ENCODE data around the gene TSPAN2.

Gene TSPAN2

DNA sequence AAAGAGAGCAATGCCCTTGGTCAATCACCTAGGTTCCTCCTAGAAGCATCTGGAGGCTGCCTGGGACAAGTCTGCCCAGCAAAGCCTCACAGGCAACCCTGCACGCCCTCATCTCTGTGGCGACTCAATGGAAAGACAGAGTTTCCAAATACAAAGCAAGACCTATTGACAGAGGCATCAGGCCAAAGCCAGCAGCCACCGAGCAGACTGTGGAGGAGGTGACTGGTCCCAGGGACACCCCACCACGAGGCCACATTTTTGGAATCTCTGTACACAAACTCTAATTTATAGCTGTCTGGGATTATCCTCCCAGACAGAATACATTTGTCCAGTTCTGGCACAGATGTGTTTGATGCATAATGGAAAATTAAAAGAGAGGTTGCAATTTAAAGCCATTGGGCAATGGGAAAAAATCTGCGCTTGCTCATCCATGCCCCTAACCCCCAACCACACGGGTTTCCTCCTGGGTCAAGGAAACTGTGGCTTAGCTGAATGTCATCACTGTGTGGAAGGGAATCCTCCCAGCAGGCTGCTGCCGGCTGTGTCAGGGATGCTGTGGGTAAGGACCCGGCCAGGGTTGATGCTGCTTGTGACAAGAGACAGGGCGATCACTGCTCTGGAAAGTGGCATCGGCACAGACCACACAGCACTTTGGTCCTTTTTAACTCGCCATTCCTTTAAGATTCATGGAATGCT is 14.3 kb downstream of the TSPAN2 start:
- TF ChIP-seq POLR2A (IDR thresholded peaks at IDR 0.05; ENCODE audit: low read depth, low read length), result no peak
- DNase-seq (ENCODE audit: insufficient read length, low spot score) (no peak), FAIRE-seq (no peak)

DNA sequence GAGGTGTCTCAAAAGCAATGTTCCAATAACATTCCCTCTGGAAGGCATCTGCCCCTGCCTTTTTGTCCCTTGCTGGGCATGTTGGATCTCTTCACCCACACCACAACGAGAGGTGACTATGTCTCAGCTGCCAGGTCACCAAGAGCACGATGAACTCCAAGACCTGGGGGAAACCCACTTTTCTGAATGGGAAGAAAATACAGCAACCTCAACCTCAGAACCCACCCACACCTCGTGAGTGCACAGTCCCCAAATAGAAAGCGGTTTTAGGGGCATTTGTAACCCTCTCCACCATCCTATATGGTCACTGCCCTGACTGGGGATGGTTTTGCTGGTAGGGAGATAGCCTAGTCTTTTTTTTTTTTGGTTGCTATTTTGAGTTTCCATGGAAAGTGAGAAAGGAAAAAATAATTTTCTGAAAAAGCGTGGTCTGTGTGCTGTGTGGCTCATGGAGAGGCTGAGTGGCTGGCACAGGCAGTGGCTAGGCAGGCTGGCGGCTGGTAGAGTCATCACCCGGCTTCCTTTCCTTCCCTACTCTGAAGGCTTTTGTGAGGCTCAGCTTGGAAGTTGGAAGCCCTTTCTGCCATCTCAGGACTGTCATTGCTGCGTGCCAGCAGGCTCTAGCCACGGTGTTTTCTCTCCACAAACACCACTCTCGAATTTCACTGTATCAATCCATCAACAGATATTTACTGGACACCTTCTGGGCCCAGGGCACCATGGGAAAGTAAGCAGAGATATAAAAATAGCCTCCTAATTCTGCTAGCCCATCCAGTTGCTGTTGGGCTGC is 15.8 kb downstream of the TSPAN2 start:
- TF ChIP-seq POLR2A (IDR thresholded peaks at IDR 0.05; ENCODE audit: low read depth, low read length), result no peak
- DNase-seq (ENCODE audit: insufficient read length, low spot score), result no peak
- FAIRE-seq, result no peak

DNA sequence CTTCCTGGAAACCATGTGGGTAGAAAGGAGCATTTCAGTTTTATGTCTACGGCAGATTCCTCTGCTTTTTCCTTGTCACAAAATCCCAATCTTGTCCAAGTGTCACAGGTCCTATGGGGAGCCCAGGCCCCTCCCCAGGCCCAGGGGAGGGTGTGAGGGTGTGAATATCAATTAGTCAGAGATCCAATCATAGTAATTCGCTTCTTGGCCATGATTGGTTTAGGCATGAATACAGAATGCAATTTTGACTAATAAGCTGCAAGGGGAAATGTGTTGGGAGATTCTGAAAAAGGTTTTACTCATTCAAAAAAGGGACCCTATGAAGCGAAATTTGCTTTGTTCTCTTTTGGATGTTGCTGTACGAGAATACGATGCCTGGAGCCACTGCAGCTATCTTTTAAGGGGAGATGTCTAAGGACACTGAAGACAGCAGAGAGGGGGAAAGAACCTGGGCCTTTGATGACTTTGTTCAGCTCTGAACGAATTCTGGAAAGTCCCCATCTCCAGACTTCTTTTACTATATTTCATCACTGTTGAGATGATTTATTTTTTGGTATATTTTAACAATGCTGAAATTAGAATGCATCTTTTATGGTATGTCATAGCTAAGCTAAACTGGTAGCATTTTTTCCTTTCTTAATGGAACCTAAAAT is 18.2 kb downstream of the TSPAN2 start:
- FAIRE-seq (no peak), DNase-seq (ENCODE audit: insufficient read length, low spot score) (no peak)
- TF ChIP-seq POLR2A (IDR thresholded peaks at IDR 0.05; ENCODE audit: low read depth, low read length), result no peak

DNA sequence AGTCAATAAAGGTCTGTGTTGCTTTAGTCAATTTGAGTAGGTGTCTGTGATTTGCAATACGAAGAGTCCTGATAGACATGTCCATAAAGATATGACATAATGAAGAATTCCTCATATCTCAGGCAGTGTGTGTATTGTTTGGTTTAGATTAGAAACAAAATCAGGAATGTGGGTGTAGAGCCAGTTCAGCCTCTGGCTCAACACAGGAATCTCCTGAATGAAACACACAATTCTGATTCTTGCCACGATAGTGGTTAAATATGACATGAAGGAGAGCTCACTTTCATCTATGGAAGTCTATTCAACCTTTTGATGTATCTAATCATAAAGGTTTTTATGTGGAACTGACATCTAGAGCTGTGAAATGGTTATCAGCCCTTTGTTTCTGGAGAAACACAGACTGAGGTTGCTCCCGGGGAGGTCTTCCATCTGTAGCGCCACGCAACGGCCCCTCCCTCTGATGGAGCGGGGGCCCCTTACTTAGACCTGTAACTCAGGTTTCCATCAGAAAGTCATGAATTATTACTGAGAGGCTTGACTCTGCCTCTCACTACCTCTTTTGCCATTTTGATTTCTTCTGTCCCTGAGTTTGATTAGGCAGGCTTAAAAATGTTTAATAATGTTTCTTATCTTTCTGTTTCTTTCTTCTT is 19.5 kb downstream of the TSPAN2 start:
- DNase-seq (ENCODE audit: insufficient read length, low spot score) (no peak), FAIRE-seq (no peak)
- TF ChIP-seq POLR2A (IDR thresholded peaks at IDR 0.05; ENCODE audit: low read depth, low read length), result no peak

DNA sequence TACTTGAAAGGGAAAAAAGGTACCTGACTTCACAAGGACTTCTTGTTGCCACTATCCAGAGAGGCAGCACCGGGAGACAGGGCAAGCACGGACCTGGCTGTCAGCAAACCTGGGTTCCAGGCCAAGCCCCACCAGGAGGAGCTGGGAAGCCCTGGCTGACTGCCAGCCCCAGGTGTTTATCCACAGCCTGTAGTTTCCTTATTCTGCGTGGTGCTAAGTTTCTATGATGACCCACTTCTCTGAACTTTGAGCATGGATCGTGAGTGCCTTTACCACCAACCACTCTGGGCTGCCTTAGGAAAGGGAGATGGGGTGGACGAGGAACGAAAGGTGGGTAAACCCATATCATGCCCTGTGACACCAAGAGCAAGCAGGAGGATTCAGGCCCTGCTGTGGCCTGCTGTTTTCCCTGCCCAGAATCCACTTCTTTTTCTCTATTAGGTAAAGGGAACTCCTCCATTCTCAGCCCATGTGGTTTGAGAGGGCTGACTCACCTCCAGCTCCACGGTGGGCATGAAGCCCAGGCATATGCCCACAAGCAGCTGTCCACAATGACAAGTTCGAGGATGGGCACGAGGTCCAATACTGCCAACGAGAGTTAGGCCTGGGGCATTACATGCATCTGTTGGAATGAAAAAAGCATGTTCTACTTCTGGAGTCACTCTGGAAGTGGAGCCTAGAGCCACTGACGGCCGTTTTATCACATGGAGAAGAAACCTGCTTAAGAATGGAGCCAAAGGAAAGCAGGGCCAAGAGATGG is 20.3 kb downstream of the TSPAN2 start:
- DNase-seq (ENCODE audit: insufficient read length, low spot score) (peak; percentile 51), FAIRE-seq (peak; percentile 96)
- no peak for TF ChIP-seq POLR2A (IDR thresholded peaks at IDR 0.05; ENCODE audit: low read depth, low read length)

DNA sequence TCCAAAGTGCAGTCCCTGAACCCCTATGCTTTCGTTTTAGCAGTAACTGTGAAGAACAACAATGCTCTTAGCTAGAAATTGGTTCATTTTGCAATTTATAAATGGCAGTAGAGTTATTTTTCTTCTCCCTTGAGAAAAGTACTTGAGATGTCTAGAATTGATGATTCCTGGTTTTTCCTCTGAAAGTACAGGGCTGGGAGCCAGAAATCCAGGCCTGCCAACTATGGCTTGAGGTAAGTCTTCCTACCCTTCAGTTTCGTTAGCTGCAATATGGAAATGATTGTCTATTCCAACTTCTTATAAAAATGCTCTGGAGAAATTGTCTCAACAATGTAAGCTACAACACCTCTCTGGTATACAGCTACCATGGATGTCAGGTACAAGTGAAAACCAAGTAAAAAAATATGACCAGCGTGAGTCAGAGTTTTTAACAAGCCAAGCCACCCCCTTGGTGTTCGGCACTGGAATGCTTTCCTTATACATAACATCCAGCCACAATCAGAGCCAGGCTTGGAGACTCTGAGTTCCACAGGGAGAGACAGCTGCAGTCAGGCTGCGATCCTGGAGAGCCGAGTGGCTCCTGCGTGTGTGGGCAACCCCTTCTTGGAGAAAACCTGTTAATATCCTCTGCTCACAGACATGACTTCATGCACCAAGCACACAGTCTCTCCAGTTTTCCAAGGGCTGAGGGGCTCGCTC is 22.0 kb downstream of the TSPAN2 start:
- peak; percentile 91 for FAIRE-seq
- peak; percentile 47 for DNase-seq (ENCODE audit: insufficient read length, low spot score)

DNA sequence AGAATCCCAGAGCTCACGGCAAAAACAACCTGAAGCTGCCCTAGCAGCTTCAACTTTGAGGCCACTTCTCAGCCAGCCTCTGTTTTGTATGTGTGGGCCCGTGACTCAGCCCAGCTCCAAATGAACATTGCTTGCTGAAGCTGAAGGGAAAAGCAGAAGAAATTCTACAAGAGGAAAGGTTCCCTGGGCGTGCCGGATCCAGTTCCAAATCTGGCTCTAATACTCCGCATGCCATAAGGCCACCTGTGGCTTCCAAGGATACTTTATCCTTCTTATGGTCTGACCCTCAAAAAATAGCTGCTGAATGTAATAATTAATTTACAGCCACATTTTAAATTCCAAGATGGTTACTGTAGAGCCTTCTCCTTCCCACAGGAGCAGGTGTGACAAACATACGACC is 24.3 kb downstream of the TSPAN2 start:
- no peak for TF ChIP-seq POLR2A (IDR thresholded peaks at IDR 0.05; ENCODE audit: low read depth, low read length)
- FAIRE-seq (no peak), DNase-seq (ENCODE audit: insufficient read length, low spot score) (no peak)

More for the DNA sequence above, 22.0 kb downstream of the TSPAN2 start:
- no peak for TF ChIP-seq POLR2A (IDR thresholded peaks at IDR 0.05; ENCODE audit: low read depth, low read length)

DNA sequence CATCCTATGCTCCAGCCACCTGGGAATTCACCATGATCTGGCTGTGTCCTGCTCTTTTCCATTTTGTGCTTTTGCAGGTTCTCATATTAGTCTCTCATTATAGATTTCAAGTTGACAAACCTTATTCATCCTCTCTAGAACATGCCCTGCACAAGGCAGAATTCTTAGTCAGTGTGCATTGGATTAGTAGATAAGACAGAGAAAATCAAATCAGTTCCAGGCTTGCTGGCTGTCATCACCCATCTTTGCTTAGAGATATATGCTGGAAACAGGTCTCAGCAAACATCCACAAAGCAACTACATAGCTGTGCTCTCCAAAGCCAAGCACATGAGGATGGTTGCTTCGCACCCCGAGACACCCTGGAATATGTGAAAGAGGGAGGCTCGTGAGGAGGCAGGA is 24.8 kb downstream of the TSPAN2 start:
- no peak for DNase-seq (ENCODE audit: insufficient read length, low spot score)
- FAIRE-seq, result no peak
- no peak for TF ChIP-seq POLR2A (IDR thresholded peaks at IDR 0.05; ENCODE audit: low read depth, low read length)

DNA sequence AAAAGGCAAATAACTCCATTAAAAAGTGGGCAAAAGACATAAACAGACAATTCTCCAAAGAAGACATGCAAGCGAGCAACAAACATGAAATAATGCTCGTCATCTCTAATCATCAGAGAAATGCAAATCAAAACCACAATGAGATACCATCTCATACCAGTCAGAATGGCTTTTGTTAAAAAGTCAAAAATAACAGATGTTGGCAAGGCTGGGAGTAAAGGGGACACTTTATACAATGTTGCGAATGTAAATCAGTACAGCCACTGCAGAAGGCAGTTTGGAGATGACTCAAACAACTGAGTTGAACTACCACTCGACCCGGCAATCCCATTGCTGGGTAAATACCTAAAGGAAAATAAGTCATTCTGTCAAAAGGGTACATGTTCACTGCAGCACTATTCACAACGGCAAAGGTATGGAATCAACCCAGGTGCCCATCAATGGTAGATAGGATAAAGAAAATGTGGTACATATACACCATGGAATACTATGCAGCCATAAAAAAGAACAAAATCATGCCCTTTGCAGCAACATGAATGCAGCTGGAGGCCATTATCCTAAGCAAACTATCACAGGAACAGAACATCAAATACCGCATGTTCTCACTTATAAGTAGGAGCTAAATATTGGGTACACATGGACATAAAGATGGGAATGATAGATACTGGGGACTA is 25.9 kb downstream of the TSPAN2 start:
- TF ChIP-seq POLR2A (IDR thresholded peaks at IDR 0.05; ENCODE audit: low read depth, low read length), result no peak
- FAIRE-seq (peak; percentile 78), DNase-seq (ENCODE audit: insufficient read length, low spot score) (no peak)

DNA sequence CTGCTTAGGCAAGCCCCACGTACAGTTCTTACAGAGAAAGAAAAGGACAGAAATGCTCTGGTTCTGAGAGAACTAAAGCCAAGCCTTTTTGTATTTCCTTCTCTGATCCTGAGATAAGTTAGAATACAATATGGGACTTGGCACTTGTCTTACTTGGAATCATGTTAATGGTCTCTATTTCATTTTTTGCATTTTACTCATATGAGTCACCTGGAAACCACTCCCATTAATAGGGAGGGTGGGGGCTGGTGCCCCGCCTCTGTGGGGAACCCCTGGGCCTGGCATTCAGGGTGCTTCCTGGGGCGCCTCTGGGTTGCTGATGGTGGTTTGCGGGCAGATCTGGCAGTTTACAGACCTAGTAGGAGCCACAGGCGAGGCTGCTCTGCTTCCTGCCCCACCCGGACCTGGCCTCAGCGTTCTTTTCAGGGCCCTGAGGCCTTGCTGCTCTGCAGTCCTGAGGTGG is 26.7 kb downstream of the TSPAN2 start:
- DNase-seq (ENCODE audit: insufficient read length, low spot score) (peak; percentile 75), FAIRE-seq (peak; percentile 86)
- no peak for TF ChIP-seq POLR2A (IDR thresholded peaks at IDR 0.05; ENCODE audit: low read depth, low read length)

DNA sequence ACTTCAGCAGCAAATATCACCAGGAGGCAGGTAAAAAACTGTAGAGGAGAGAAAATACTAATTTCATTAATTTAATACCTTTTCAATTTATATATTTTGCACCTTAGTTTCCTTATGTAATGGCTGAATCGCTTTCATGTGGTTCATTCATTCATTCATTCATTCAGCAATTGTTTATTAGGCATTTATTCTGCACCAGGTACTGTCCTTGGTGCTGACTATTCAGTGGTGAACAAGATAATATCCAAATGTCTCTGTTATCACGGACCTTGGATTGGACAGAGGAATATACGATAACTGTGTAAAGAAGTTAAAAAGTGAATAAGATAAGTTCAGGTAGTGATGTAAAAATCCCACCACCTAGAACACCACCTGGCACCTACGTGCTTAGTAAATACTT is 28.8 kb downstream of the TSPAN2 start:
- FAIRE-seq (no peak), DNase-seq (ENCODE audit: insufficient read length, low spot score) (no peak)
- no peak for TF ChIP-seq POLR2A (IDR thresholded peaks at IDR 0.05; ENCODE audit: low read depth, low read length)

DNA sequence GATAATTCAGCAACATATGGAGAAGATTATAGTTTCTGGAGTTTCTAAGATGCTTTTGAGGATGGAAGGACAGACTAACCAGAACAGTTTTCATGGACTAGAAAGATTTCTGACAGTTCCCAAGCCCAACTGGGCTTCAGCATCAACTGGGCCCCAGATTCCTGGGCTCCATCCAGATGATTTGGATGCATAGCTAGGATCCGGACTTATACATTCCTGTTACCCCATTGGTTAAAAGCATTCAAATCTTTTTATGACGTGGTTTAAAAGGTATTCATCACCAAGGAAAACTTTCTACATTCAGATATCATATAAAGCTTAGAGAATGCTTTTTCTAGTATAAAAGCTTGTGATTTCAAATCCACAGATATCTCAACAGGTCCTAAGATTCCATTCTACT is 30.0 kb downstream of the TSPAN2 start:
- TF ChIP-seq POLR2A (IDR thresholded peaks at IDR 0.05; ENCODE audit: low read depth, low read length), result no peak
- DNase-seq (ENCODE audit: insufficient read length, low spot score), result no peak
- FAIRE-seq, result no peak

Data from H54 (cell line).